Right forelimb (tissue), 1 donor: ENCODE measurements around the gene CRYL1.

Experiments used
- DNase-seq: peaks from one replicate; pipeline ENCODE4 v3.0.0-alpha.2; 2018

Gene CRYL1

GRCh38 chr13:20415694-20416107 lies 110.0 kb downstream of the CRYL1 start:
- DNase-seq: no peak

GRCh38 chr13:20415306-20415679 lies 110.4 kb downstream of the CRYL1 start:
- DNase-seq: no peak

- DNase-seq: no peak
Observed at GRCh38 chr13:20414546-20415305, 110.9 kb downstream of the CRYL1 start.

- DNase-seq: no peak
Observed at GRCh38 chr13:20412691-20413355, 112.8 kb downstream of the CRYL1 start.

- no peak for DNase-seq
Observed at GRCh38 chr13:20411638-20412342, 113.9 kb downstream of the CRYL1 start.

GRCh38 chr13:20410726-20411125 lies 114.9 kb downstream of the CRYL1 start:
- no peak for DNase-seq

GRCh38 chr13:20408181-20408580 lies 117.5 kb downstream of the CRYL1 start:
- peak; percentile 30 for DNase-seq

GRCh38 chr13:20407759-20408158 lies 117.9 kb downstream of the CRYL1 start:
- DNase-seq: no peak

- DNase-seq: no peak
Observed at GRCh38 chr13:20405691-20406090, 120.0 kb downstream of the CRYL1 start.

GRCh38 chr13:20404488-20405222 lies 121.0 kb downstream of the CRYL1 start:
- DNase-seq: no peak

GRCh38 chr13:20403826-20404225 lies 121.8 kb downstream of the CRYL1 start:
- no peak for DNase-seq

- DNase-seq: no peak
Observed at GRCh38 chr13:20402881-20403280, 122.8 kb downstream of the CRYL1 start.

GRCh38 chr13:20401931-20402856 lies 123.5 kb downstream of the CRYL1 start:
- no peak for DNase-seq

GRCh38 chr13:20401531-20401930 lies 124.1 kb downstream of the CRYL1 start:
- DNase-seq: no peak

GRCh38 chr13:20400774-20401173 lies 124.9 kb downstream of the CRYL1 start:
- DNase-seq: no peak

- DNase-seq: no peak
Observed at GRCh38 chr13:20399961-20400360, 125.7 kb downstream of the CRYL1 start.

GRCh38 chr13:20399515-20399914 lies 126.1 kb downstream of the CRYL1 start:
- DNase-seq: no peak

GRCh38 chr13:20398459-20398858 lies 127.2 kb downstream of the CRYL1 start:
- no peak for DNase-seq

- no peak for DNase-seq
Observed at GRCh38 chr13:20397896-20398295, 127.8 kb downstream of the CRYL1 start.

- DNase-seq: no peak
Observed at GRCh38 chr13:20395061-20395916, 130.4 kb downstream of the CRYL1 start.

GRCh38 chr13:20394506-20394905 lies 131.2 kb downstream of the CRYL1 start:
- DNase-seq: no peak
